Spleen (tissue), 11 donors: Measurements from ENCODE around the gene STX12. TPM values are rescaled to one million over a fixed set of nuclear protein-coding genes. Genes with fewer than 3 reads are reported as not detected.
"Not testable (repeated sequence)": the region's sequence is repeated elsewhere in the genome, so short reads cannot be mapped to it uniquely, and the experiment has no call there.

Experiments used
- DNase-seq: peaks from one replicate; pipeline ENCODE4 v3.0.0-alpha.2; 2020
- H3K27ac ChIP-seq, 8 donors: fragments of 200-600 bp; sonication (generic) in 7 of 8; 1 replicate in 4 of 8; 2 replicates in 4 of 8; pipeline versions ENCODE4 v1.5.0 to v1.8.0; 2016 to 2021; ENCODE audit warnings: inconsistent platforms in 4 of 8, mild to moderate bottlenecking in 4 of 8, moderate library complexity in 1 of 8
- H3K27me3 ChIP-seq, 7 donors: fragments of 200-600 bp; sonication (generic) in 6 of 7; replicated peaks in 1 of 7; 1 replicate in 4 of 7; 2 replicates in 3 of 7; pipeline versions ENCODE4 v1.5.0 to v1.8.0; 2016 to 2021; ENCODE audit warnings: inconsistent platforms in 3 of 7, mild to moderate bottlenecking in 1 of 7
- H3K36me3 ChIP-seq, 6 donors: fragments of 200-600 bp; sonication (generic) in 5 of 6; 1 replicate in 4 of 6; 2 replicates in 2 of 6; pipeline versions ENCODE4 v1.5.0 to v1.8.0; 2016 to 2021; ENCODE audit warnings: inconsistent platforms in 2 of 6
- H3K4me1 ChIP-seq, 6 donors: fragments of 200-600 bp; sonication (generic) in 5 of 6; 1 replicate in 3 of 6; 2 replicates in 3 of 6; pipeline versions ENCODE4 v1.5.0 to v1.8.0; 2016 to 2021; ENCODE audit warnings: inconsistent platforms in 3 of 6
- H3K4me3 ChIP-seq, 8 donors: fragments of 200-600 bp; sonication (generic) in 7 of 8; 1 replicate in 4 of 8; 2 replicates in 4 of 8; pipeline versions ENCODE4 v1.5.0 to v1.8.0; 2016 to 2021; ENCODE audit warnings: inconsistent platforms in 4 of 8, mild to moderate bottlenecking in 4 of 8, moderate library complexity in 2 of 8
- H3K9me3 ChIP-seq, 8 donors: fragments of 200-600 bp; sonication (generic) in 7 of 8; 1 replicate in 4 of 8; 2 replicates in 4 of 8; pipeline versions ENCODE4 v1.5.0 to v1.8.0; 2016 to 2021; ENCODE audit warnings: inconsistent platforms in 4 of 8
- CTCF ChIP-seq, 11 experiments: fragments of 200-600 bp in 7 of 11; fragments of 450-650 bp in 4 of 11; sonication (generic) in 4 of 11; IDR thresholded peaks in 8 of 11; conservative IDR thresholded peaks in 3 of 11; 1 replicate in 7 of 11; 2 replicates in 4 of 11; pipeline versions ENCODE4 v1.4.0 to v1.8.0; 2016 to 2021; ENCODE audit warnings: antibody characterized with exemption in 11 of 11, inconsistent platforms in 4 of 11, mild to moderate bottlenecking in 1 of 11
- POLR2A ChIP-seq, 3 donors: fragments of 450-650 bp; IDR thresholded peaks; one replicate each; pipeline ENCODE4 v1.5.1; 2017; ENCODE audit warnings: antibody characterized with exemption in 3 of 3, mild to moderate bottlenecking in 1 of 3
- POLR2AphosphoS5 ChIP-seq, 3 donors: sonication (generic); formaldehyde crosslinking; IDR thresholded peaks; one replicate each; pipeline ENCODE4 v1.5.1; 2017; ENCODE audit warnings: antibody characterized with exemption in 3 of 3
- WGBS, 5 donors: extraction: QIAGEN DNeasy Blood & Tissue Kit in 3 of 5; methylation state at CpG; one replicate each; pipeline versions ENCODE4 v1.1.5 to v1.1.7; 2013 to 2018; 5-methylcytosine and 5-hydroxymethylcytosine counted together
- intact Hi-C: fragments of 100-400 bp; cut with DNase I; formaldehyde crosslinking; loops from one replicate; pipeline ENCODE4 v1.15.0; 2023; ENCODE audit warnings: low total_unique reads
- polyA plus RNA-seq, 3 donors: library from polyadenylated mRNA; stranded (reverse); fragments of 200-250 nt; gene quantifications; one replicate each; pipeline ENCODE4 v1.2.1, GENCODE V29; 2013
- total RNA-seq, 7 donors: library from RNA; depleted of rRNA in 3 of 7; stranded (reverse); fragments of >200 nt in 3 of 7; fragmentation: NEBNext Ultra II Directional in 4 of 7; extraction: Animal tissue kit (Norgen Biotek cat#: 25700) in 4 of 7; gene quantifications; one replicate each; pipeline versions ENCODE4 v1.1.0 to v1.2.1, GENCODE V29; 2016 to 2021
- donor health status: healthy with polysubstance abuse.
- donor health status: DM: no; HTN: no; CAD: no; lungs with moderate emphysema.
- donor health status: DM: no; HTN: no; CAD: no.
- donor health status: Bipolar disorder and iron deficiency.
- donor health status: healthy.
- donor health status: DM: no; HTN: no; CAD: no.
- donor health status: DM: yes; HTN: yes; CAD: no.

Gene STX12
- total and polyA plus RNA-seq, 10 donors: 17.7 to 88.1 (median 48.2) TPM

GRCh38 chr1:27868556-27868931, 95.5 kb downstream of the STX12 start:
- no peak for TF ChIP-seq POLR2AphosphoS5 (IDR thresholded peaks at IDR 0.05)
- TF ChIP-seq CTCF (IDR thresholded peaks at IDR 0.05 in 8 of 11, conservative IDR thresholded peaks at IDR 0.05 in 3 of 11): no peak
- TF ChIP-seq POLR2A (IDR thresholded peaks at IDR 0.05): no peak
- Histone ChIP-seq H3K36me3 (no peaks in the 10 kb centered on the region), H3K27ac (peak overlapping the region; percentile 74 to 97 (median 90)), H3K9me3 (no peaks in the 10 kb centered on the region), H3K4me1 (peaks cover 27 to 96% (median 68%) of the 10 kb centered on the region in 6 donors), H3K27me3 (no peaks in the 10 kb centered on the region), H3K4me3 (peak overlapping the region in 2 of 8 donors; percentile 4 to 61)
- WGBS, 5 donors: 82 to 84% (median 83%) methylated on average over 7 to 11 of the region's 11 CpGs
- DNase-seq: peak; percentile 82
- intact Hi-C loops: no loop called here

- peak overlapping the region in 6 of 8 donors; percentile 4 to 61 (median 24) for H3K4me3 ChIP-seq
- peak overlapping the region; percentile 74 to 97 (median 90) for H3K27ac ChIP-seq
- peaks cover 21 to 96% (median 66%) of the 10 kb centered on the region in 6 donors for H3K4me1 ChIP-seq
- intact Hi-C loops: no loop called here
- TF ChIP-seq CTCF (IDR thresholded peaks at IDR 0.05 in 8 of 11, conservative IDR thresholded peaks at IDR 0.05 in 3 of 11): no peak
- TF ChIP-seq POLR2AphosphoS5 (IDR thresholded peaks at IDR 0.05): peak; percentile 65 to 84 (median 82)
- H3K27me3 ChIP-seq: no peaks in the 10 kb centered on the region
- WGBS, 5 donors: 12 to 15% (median 12%) methylated on average over 15 to 16 of the region's 16 CpGs
- no peaks in the 10 kb centered on the region for H3K9me3 ChIP-seq
- no peaks in the 10 kb centered on the region for H3K36me3 ChIP-seq
- DNase-seq: peak; percentile 91
These were observed 96.1 kb downstream of the STX12 start for GRCh38 chr1:27868932-27869718.

GRCh38 chr1:27869719-27870085, 96.7 kb downstream of the STX12 start:
- peak overlapping the region in 5 of 8 donors; percentile 2 to 61 (median 24) for H3K4me3 ChIP-seq
- intact Hi-C loops: no loop called here
- no peak for TF ChIP-seq CTCF (IDR thresholded peaks at IDR 0.05 in 8 of 11, conservative IDR thresholded peaks at IDR 0.05 in 3 of 11)
- TF ChIP-seq POLR2AphosphoS5 (IDR thresholded peaks at IDR 0.05): no peak
- TF ChIP-seq POLR2A (IDR thresholded peaks at IDR 0.05): no peak
- H3K4me1 ChIP-seq: peaks cover 18 to 96% (median 66%) of the 10 kb centered on the region in 6 donors
- no peak for DNase-seq
- no peaks in the 10 kb centered on the region for H3K27me3 ChIP-seq
- WGBS, 5 donors: 74 to 100% (median 86%) methylated on average over 1 of the region's 1 CpG
- no peaks in the 10 kb centered on the region for H3K36me3 ChIP-seq
- H3K27ac ChIP-seq: peak overlapping the region; percentile 74 to 97 (median 90)
- no peaks in the 10 kb centered on the region for H3K9me3 ChIP-seq

GRCh38 chr1:27871076-27871475, 98.1 kb downstream of the STX12 start:
- 93 to 97% (median 94%) methylated on average over 7 of the region's 7 CpGs for WGBS, 5 donors

More at GRCh38 chr1:27871076-27871475, 98.1 kb downstream of the STX12 start:
- Histone ChIP-seq H3K4me1 (peaks cover 18 to 96% (median 71%) of the 10 kb centered on the region in 6 donors), H3K27ac (peak overlapping the region in 4 of 8 donors; percentile 91 to 97 (median 94))
- H3K27me3 ChIP-seq, H3K4me3 ChIP-seq, H3K9me3 ChIP-seq, H3K36me3 ChIP-seq, intact Hi-C loops: not testable (repeated sequence)
- peak; percentile 45 for DNase-seq
